ENCODE results near the gene SOD3. TPM values are rescaled to one million over a fixed set of nuclear protein-coding genes. Genes with fewer than 3 reads are reported as not detected.

The SOD3 gene
- total and polyA plus RNA-seq, 2 of the 8 experiments (the other 6 are each of a cell fraction or from before 2014, with no cell fraction given): 4.9 TPM

DNA sequence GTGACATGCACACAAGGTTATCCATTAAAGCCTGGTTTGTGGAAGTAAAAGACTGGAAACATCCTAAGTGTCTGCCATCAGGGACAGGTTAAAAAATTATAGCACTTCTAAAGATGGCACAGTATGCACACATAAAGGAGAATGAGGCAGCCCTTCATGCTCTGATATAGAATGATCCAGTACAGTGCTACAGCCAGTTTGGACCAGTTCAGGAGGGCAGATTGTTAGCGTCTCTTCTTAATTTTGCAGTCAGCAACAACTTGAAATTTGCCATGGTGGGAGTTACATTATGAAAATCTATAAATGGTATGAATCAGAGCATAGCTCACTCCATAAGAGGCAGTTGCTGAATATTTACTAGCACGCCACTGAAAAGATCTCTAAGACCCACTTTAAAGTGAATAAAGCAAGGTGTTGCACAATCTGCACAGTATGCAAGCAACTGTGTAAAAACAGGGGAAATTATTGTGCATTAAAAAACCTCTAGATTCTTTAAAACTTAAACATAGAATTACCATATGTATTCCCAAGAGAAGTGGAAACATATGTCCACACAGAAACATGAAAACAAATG lies 20.3 kb upstream of the SOD3 start:
- no peaks in the 10 kb centered on the region for H3K23me2 ChIP-seq (ENCODE audit: low read depth, low read length)
- H3K18ac ChIP-seq (ENCODE audit: extremely low read depth, low read length): no peak overlapping the region
- H3K14ac ChIP-seq (ENCODE audit: insufficient read length): no peak overlapping the region
- TF ChIP-seq SAP30 (IDR thresholded peaks at IDR 0.05; ENCODE audit: insufficient read depth, insufficient replicate concordance, low read length) (no peak), POU5F1 (IDR thresholded peaks at IDR 0.05; ENCODE audit: low read depth, low read length) (no peak), CTBP2 (IDR thresholded peaks at IDR 0.05; ENCODE audit: borderline replicate concordance, insufficient read depth, insufficient read length, low read length) (no peak), CEBPB (IDR thresholded peaks at IDR 0.05; ENCODE audit: low read depth, low read length) (no peak), SRF (IDR thresholded peaks at IDR 0.05; ENCODE audit: low read depth, low read length) (no peak), CREB1 (IDR thresholded peaks at IDR 0.05) (no peak), JUND (IDR thresholded peaks at IDR 0.05; ENCODE audit: low read length) (no peak), ZNF274 (IDR thresholded peaks at IDR 0.05; ENCODE audit: borderline replicate concordance, extremely low read depth, low read length) (no peak), NRF1 (IDR thresholded peaks at IDR 0.05; ENCODE audit: low read depth, low read length) (no peak), EGR1 (IDR thresholded peaks at IDR 0.05; ENCODE audit: borderline replicate concordance, low read depth, low read length) (no peak), KDM5A (IDR thresholded peaks at IDR 0.05; ENCODE audit: low read length) (no peak)
- no peak overlapping the region for H2BK5ac ChIP-seq (ENCODE audit: low read depth, low read length)
- H2BK12ac ChIP-seq (ENCODE audit: low read depth, low read length): no peak overlapping the region
- DNase-seq (ENCODE audit: low read depth in 1 of 2, low spot score in 2 of 2) (no peak), FAIRE-seq (no peak)
- no peak overlapping the region for H4K91ac ChIP-seq (replicated peaks; ENCODE audit: insufficient read length, low read length)
- no peak overlapping the region for H3K9ac ChIP-seq (replicated peaks in 1 of 4; ENCODE audit: extremely low read depth in 1 of 4, low read depth in 3 of 4, low read length in 3 of 4)
- H3K79me1 ChIP-seq (ENCODE audit: low read depth, low read length): no peaks in the 10 kb centered on the region
- no peaks in the 10 kb centered on the region for H3K36me3 ChIP-seq (ENCODE audit: control insufficient read depth in 2 of 4, insufficient read depth in 4 of 4, low read length in 3 of 4)
- no peak overlapping the region for H4K8ac ChIP-seq (ENCODE audit: extremely low read depth, insufficient read depth, low read length)
- ChIA-PET CTCF (ENCODE audit: partially characterized antibody) (interaction anchor here (2.1 kb wide), 1 partner anchor 18 kb away, joined by 9 read pairs; no protein-coding TSS in a partner anchor), POLR2A (ENCODE audit: partially characterized antibody) (no interaction called here)
- H3K4ac ChIP-seq (replicated peaks; ENCODE audit: insufficient read length, low read depth, low read length): no peak overlapping the region
- no peak overlapping the region for H2BK15ac ChIP-seq (ENCODE audit: low read length)
- no peak overlapping the region for H4K5ac ChIP-seq (ENCODE audit: insufficient read length, low read depth, low read length)
- no peak overlapping the region for H2AK5ac ChIP-seq (ENCODE audit: low read depth, low read length)
- no peaks in the 10 kb centered on the region for H4K20me1 ChIP-seq (replicated peaks in 1 of 2; ENCODE audit: control insufficient read depth in 1 of 2, insufficient read depth in 2 of 2, low read length in 2 of 2)
- no peak overlapping the region for H3K4me2 ChIP-seq (ENCODE audit: insufficient read depth in 1 of 2, low read depth in 2 of 2, low read length in 2 of 2)
- no peak overlapping the region for H3K56ac ChIP-seq (replicated peaks; ENCODE audit: insufficient read length, low read depth, low read length)
- H3K4me1 ChIP-seq (replicated peaks in 1 of 4; ENCODE audit: control insufficient read depth in 3 of 4, insufficient read depth in 4 of 4, low read length in 3 of 4): no peaks in the 10 kb centered on the region; a peak in 1 of 7 replicates
- no peaks in the 10 kb centered on the region for H3K9me3 ChIP-seq (ENCODE audit: insufficient read depth in 2 of 2, low read depth in 1 of 2, low read length in 1 of 2)
- H3K27me3 ChIP-seq (replicated peaks in 1 of 4; ENCODE audit: control insufficient read depth in 3 of 4, extremely low read depth in 1 of 4, insufficient read depth in 3 of 4, low read length in 3 of 4): peaks cover 0 to under 1% (median 0%) of the 10 kb centered on the region in 4 experiments; a peak in 1 of 7 replicates
- H2BK120ac ChIP-seq (replicated peaks; ENCODE audit: low read depth, low read length): no peak overlapping the region
- H3K79me2 ChIP-seq (ENCODE audit: control insufficient read depth in 1 of 2, insufficient read depth in 2 of 2, low read length in 2 of 2): no peaks in the 10 kb centered on the region
- H3K4me3 ChIP-seq (ENCODE audit: extremely low read depth in 1 of 4, insufficient read depth in 2 of 4, low read depth in 3 of 4, low read length in 4 of 4): no peak overlapping the region
- H3K23ac ChIP-seq (ENCODE audit: insufficient read length): no peak overlapping the region
- WGBS, 2 experiments (ENCODE audit: extremely low coverage in 1 of 2, insufficient coverage in 1 of 2, insufficient read length in 1 of 2, insufficient replicate concordance in 2 of 2, low coverage in 1 of 2, low lambda C conversion rate in 2 of 2, missing lambda C conversion rate in 1 of 2): 91% methylated on average over 2 of the region's 2 CpGs; no CpG with 5 or more reads in 1 of the 2 experiments
- H2BK20ac ChIP-seq (ENCODE audit: low read length): no peak overlapping the region
- H2AFZ ChIP-seq (ENCODE audit: low read length): no peak overlapping the region
- H3K27ac ChIP-seq (ENCODE audit: low read depth, low read length): no peak overlapping the region
